HUDEP-2 (cell line): ENCODE data around the gene KLK14.
A peak's percentile ranks its signal among the peaks of the same experiment; 100 is the strongest.

Experiments
- DNase-seq, 76 experiments: peaks; one replicate each; lab custom pipeline; 2025; ENCODE audit not compliant: unreplicated experiment in 76 of 76; lab: John Stamatoyannopoulos, UW

KLK14 gene

GRCh38 chr19:51108805-51109146 is 26.1 kb upstream of the KLK14 start:
- no peak for DNase-seq

GRCh38 chr19:51108066-51108804 is 25.5 kb upstream of the KLK14 start, which contains the start of gene CTU1:
CTU1 (minus strand) TSS chr19:51108409; CDS start chr19:51104569, 3,840 bp downstream.
- peak; percentile 76 to 100 (median 99) for DNase-seq

- peak in 3 of 76 experiments; percentile 26 to 69 (median 67) for DNase-seq
Measured at GRCh38 chr19:51107406-51108065, 24.8 kb upstream of the KLK14 start.

- no peak for DNase-seq
Measured at GRCh38 chr19:51103926-51104341, 21.2 kb upstream of the KLK14 start.

- no peak for DNase-seq
Measured at GRCh38 chr19:51102991-51103390, 20.3 kb upstream of the KLK14 start.

- peak in 3 of 76 experiments; percentile 4 to 13 (median 12) for DNase-seq
Measured at GRCh38 chr19:51101171-51101865, 18.6 kb upstream of the KLK14 start.

- no peak for DNase-seq
Measured at GRCh38 chr19:51100601-51101000, 17.9 kb upstream of the KLK14 start.

- DNase-seq, result no peak
Measured at GRCh38 chr19:51099047-51099382, 16.3 kb upstream of the KLK14 start.

- DNase-seq, result no peak
Measured at GRCh38 chr19:51098365-51099046, 15.8 kb upstream of the KLK14 start.

GRCh38 chr19:51097796-51098195 is 15.1 kb upstream of the KLK14 start:
- no peak for DNase-seq

GRCh38 chr19:51097166-51097738 is 14.6 kb upstream of the KLK14 start:
- peak in 62 of 76 experiments; percentile 5 to 82 (median 50) for DNase-seq

- DNase-seq, result peak in 6 of 76 experiments; percentile 14 to 33 (median 21)
Measured at GRCh38 chr19:51096473-51097165, 13.9 kb upstream of the KLK14 start.

- DNase-seq, result peak in 27 of 76 experiments; percentile 11 to 51 (median 27)
Measured at GRCh38 chr19:51094696-51095279, 12.1 kb upstream of the KLK14 start.

GRCh38 chr19:51093510-51094345 is 11.0 kb upstream of the KLK14 start:
- no peak for DNase-seq

- no peak for DNase-seq
Measured at GRCh38 chr19:51093101-51093500, 10.4 kb upstream of the KLK14 start.

GRCh38 chr19:51091895-51092873 is 9.5 kb upstream of the KLK14 start:
- no peak for DNase-seq

- no peak for DNase-seq
Measured at GRCh38 chr19:51091126-51091525, 8.4 kb upstream of the KLK14 start.

GRCh38 chr19:51090471-51090870 is 7.8 kb upstream of the KLK14 start:
- no peak for DNase-seq
